HepG2 (cell line): ENCODE measurements around the gene ZNF138. TPM values are rescaled to one million over a fixed set of nuclear protein-coding genes. Genes with fewer than 3 reads are reported as not detected.

Experiments
- AKAP8 ChIP-seq: sonication (generic); formaldehyde crosslinking; IDR thresholded peaks from 2 replicates; pipeline ENCODE4 v1.5.1; 2020; ENCODE audit warnings: mild to moderate bottlenecking, missing genetic modification reagents
- ATF4 ChIP-seq, 2 experiments: fragments of 450-650 bp in 1 of 2; sonication (generic) in 1 of 2; formaldehyde crosslinking; IDR thresholded peaks; 2 replicates each; pipeline versions ENCODE4 v1.5.0 to v1.8.0; 2020 to 2022; ENCODE audit warnings: mild to moderate bottlenecking in 1 of 2, missing genetic modification reagents in 1 of 2
- CEBPB ChIP-seq: IDR thresholded peaks from 2 replicates; pipeline ENCODE4 v1.6.1; 2011; ENCODE audit warnings: low read depth, low read length, improper control_type of control experiment, borderline replicate concordance
- FLYWCH1 ChIP-seq: sonication (generic); formaldehyde crosslinking; IDR thresholded peaks from 2 replicates; pipeline ENCODE4 v1.8.1; 2023; ENCODE audit warnings: mild to moderate bottlenecking, missing genetic modification reagents
- FOSL2 ChIP-seq: sonication (generic); formaldehyde crosslinking; IDR thresholded peaks from 2 replicates; pipeline ENCODE4 v1.4.0; 2020; ENCODE audit warnings: missing genetic modification reagents
- JUNB ChIP-seq: sonication (generic); formaldehyde crosslinking; IDR thresholded peaks from 2 replicates; pipeline ENCODE4 v1.8.0; 2022; ENCODE audit warnings: missing genetic modification reagents, mild to moderate bottlenecking, borderline replicate concordance
- MEF2D ChIP-seq: sonication (generic); formaldehyde crosslinking; IDR thresholded peaks from 2 replicates; pipeline ENCODE4 v1.5.1; 2020; ENCODE audit warnings: mild to moderate bottlenecking, missing genetic modification reagents
- PCBP1 ChIP-seq: fragments of 200-400 bp; formaldehyde crosslinking; IDR thresholded peaks from 2 replicates; pipeline ENCODE4 v1.6.1; 2017; ENCODE audit warnings: mild to moderate bottlenecking, low read depth, low read length, borderline replicate concordance
- RNF219 ChIP-seq: sonication (generic); formaldehyde crosslinking; IDR thresholded peaks from 2 replicates; pipeline ENCODE4 v1.5.0; 2020; ENCODE audit warnings: mild to moderate bottlenecking, missing genetic modification reagents
- RXRA ChIP-seq: sonication (generic); formaldehyde crosslinking; IDR thresholded peaks from 2 replicates; pipeline ENCODE4 v1.5.1; 2020; ENCODE audit warnings: missing genetic modification reagents
- SMAD9 ChIP-seq: sonication (generic); formaldehyde crosslinking; IDR thresholded peaks from 2 replicates; pipeline ENCODE4 v1.5.1; 2020; ENCODE audit warnings: mild to moderate bottlenecking, missing genetic modification reagents
- SYNCRIP ChIP-seq: fragments of 200-400 bp; formaldehyde crosslinking; IDR thresholded peaks from 2 replicates; pipeline ENCODE4 v1.6.1; 2018; ENCODE audit warnings: mild to moderate bottlenecking, low read depth, low read length; ENCODE audit not compliant: insufficient read depth
- THYN1 ChIP-seq: sonication (generic); formaldehyde crosslinking; IDR thresholded peaks from 2 replicates; pipeline ENCODE4 v1.8.1; 2023; ENCODE audit warnings: low read depth, mild to moderate bottlenecking, moderate library complexity, missing genetic modification reagents, borderline replicate concordance
- TRIM24 ChIP-seq: sonication (generic); formaldehyde crosslinking; IDR thresholded peaks from 2 replicates; pipeline ENCODE4 v1.8.0; 2022; ENCODE audit warnings: mild to moderate bottlenecking, missing genetic modification reagents
- ZBTB1 ChIP-seq: sonication (generic); formaldehyde crosslinking; IDR thresholded peaks from 2 replicates; pipeline ENCODE4 v1.4.0; 2020; ENCODE audit warnings: missing genetic modification reagents, borderline replicate concordance
- ZBTB38 ChIP-seq: sonication (generic); formaldehyde crosslinking; IDR thresholded peaks from 2 replicates; pipeline ENCODE4 v1.5.1; 2020; ENCODE audit warnings: mild to moderate bottlenecking, missing genetic modification reagents
- ZKSCAN8 ChIP-seq: IDR thresholded peaks from 2 replicates; pipeline ENCODE4 v1.6.1; 2016; ENCODE audit warnings: borderline replicate concordance, missing genetic modification reagents, missing compliant biosample characterization
- ZNF317 ChIP-seq: sonication (generic); formaldehyde crosslinking; IDR thresholded peaks from 2 replicates; pipeline ENCODE4 v1.5.0; 2020; ENCODE audit warnings: mild to moderate bottlenecking, missing genetic modification reagents
- ZNF326 ChIP-seq: sonication (generic); formaldehyde crosslinking; IDR thresholded peaks from 2 replicates; pipeline ENCODE4 v1.4.0; 2020; ENCODE audit warnings: missing genetic modification reagents, borderline replicate concordance
- ZNF343 ChIP-seq: sonication (generic); formaldehyde crosslinking; IDR thresholded peaks from 2 replicates; pipeline ENCODE4 v1.4.0; 2020; ENCODE audit warnings: mild to moderate bottlenecking, missing genetic modification reagents
- ZNF501 ChIP-seq: sonication (generic); formaldehyde crosslinking; IDR thresholded peaks from 2 replicates; pipeline ENCODE4 v1.5.1; 2020; ENCODE audit warnings: mild to moderate bottlenecking, moderate library complexity, missing genetic modification reagents
- ZNF550 ChIP-seq: sonication (generic); formaldehyde crosslinking; IDR thresholded peaks from 2 replicates; pipeline ENCODE4 v1.4.0; 2020; ENCODE audit warnings: mild to moderate bottlenecking, missing genetic modification reagents, borderline replicate concordance
- ZNF652 ChIP-seq: IDR thresholded peaks from 2 replicates; pipeline ENCODE4 v1.6.1; 2016; ENCODE audit warnings: low read depth, borderline replicate concordance
- ZNF687 ChIP-seq: sonication (generic); formaldehyde crosslinking; IDR thresholded peaks from 2 replicates; pipeline ENCODE4 v1.5.1; 2020; ENCODE audit warnings: mild to moderate bottlenecking, missing genetic modification reagents, moderate library complexity
- polyA plus RNA-seq, 8 experiments: library from polyadenylated mRNA; depleted of rRNA in 3 of 8; stranded (reverse) in 7 of 8; unstranded in 1 of 8; fragments of >200 nt; fragmentation: Illumina TruSeq in 4 of 8; extraction: Trizol in 4 of 8; gene quantifications; 2 replicates each; pipeline versions ENCODE4 v1.2.1 to v1.2.3, GENCODE V29; 2011 to 2016; ENCODE audit warnings: low read depth in 4 of 8, missing spikeins in 1 of 8, mixed read lengths in 1 of 8; ENCODE audit not compliant: insufficient read depth in 1 of 8
- total RNA-seq, 5 experiments: library from RNA; depleted of rRNA; stranded (reverse); fragments of >200 nt; fragmentation: Illumina TruSeq; extraction: Trizol; gene quantifications; 2 replicates each; pipeline ENCODE4 v1.2.3, GENCODE V29; 2016; ENCODE audit warnings: low read depth in 1 of 5

ZNF138 gene
- total and polyA plus RNA-seq, 2 of the 13 experiments (the other 11 are each of a cell fraction or from before 2014, with no cell fraction given), result 2.7 to 5.8 TPM

- TF ChIP-seq SMAD9 (CRISPR knock-in tag) (no peak), AKAP8 (CRISPR knock-in tag) (no peak), MEF2D (CRISPR knock-in tag) (0 out of 2 replicates have a peak, but pooled peaks have one; percentile 48), RNF219 (CRISPR knock-in tag) (no peak), RXRA (CRISPR knock-in tag) (no peak), ZNF652 (CRISPR knock-in tag) (no peak), JUNB (CRISPR knock-in tag) (no peak), ZNF550 (no peak), ATF4 (CRISPR knock-in tag; IDR thresholded peaks at IDR 0.05) (no peak), ZKSCAN8 (CRISPR knock-in tag) (no peak), PCBP1 (no peak), CEBPB (no peak), FLYWCH1 (no peak), THYN1 (CRISPR knock-in tag) (no peak), FOSL2 (CRISPR knock-in tag) (no peak), ZNF687 (peak; percentile 74), SYNCRIP (no peak), ZBTB1 (CRISPR knock-in tag) (no peak), ZNF317 (CRISPR knock-in tag) (peak; percentile 41; the same call in 1 of the 2 replicates), ZNF343 (peak; percentile 74; the same call in 1 of the 2 replicates), ZBTB38 (peak; percentile 47; the same call in 1 of the 2 replicates), ZNF501 (peak; percentile 65), TRIM24 (no peak), ZNF326 (CRISPR knock-in tag) (no peak)
Observed at GRCh38 chr7:64794171-64794844, at the start of gene ZNF138 (continued).
